H9 (cell line): ENCODE measurements around the gene SOX18. TPM values are rescaled to one million over a fixed set of nuclear protein-coding genes. Genes with fewer than 3 reads are reported as not detected.

ENCODE experiments used
- DNase-seq: peaks from one replicate; pipeline ENCODE4 v3.0.0-alpha.2; 2017
- H2AFZ ChIP-seq: one replicate; pipeline ENCODE4 v1.6.1; 2013; ENCODE audit warnings: mild to moderate bottlenecking, low read length, control low read depth, moderate library complexity
- H2AK5ac ChIP-seq: 2 replicates; pipeline ENCODE4 v1.6.1; 2013; ENCODE audit warnings: low read length, control low read depth, mixed read lengths; ENCODE audit not compliant: insufficient read length
- H2BK120ac ChIP-seq: one replicate; pipeline ENCODE4 v1.6.1; 2013; ENCODE audit warnings: low read depth, mild to moderate bottlenecking, low read length, control low read depth, inconsistent platforms; ENCODE audit not compliant: poor library complexity, severe bottlenecking
- H2BK12ac ChIP-seq: 2 replicates; pipeline ENCODE4 v1.6.1; 2013; ENCODE audit warnings: low read length, control low read depth, mixed read lengths, low read depth; ENCODE audit not compliant: insufficient read length
- H2BK15ac ChIP-seq: 2 replicates; pipeline ENCODE4 v1.6.1; 2013; ENCODE audit warnings: low read depth, low read length, control low read depth
- H2BK20ac ChIP-seq: one replicate; pipeline ENCODE4 v1.6.1; 2013; ENCODE audit warnings: low read depth, mild to moderate bottlenecking, low read length, control low read depth, inconsistent platforms; ENCODE audit not compliant: poor library complexity, severe bottlenecking
- H2BK5ac ChIP-seq: 2 replicates; pipeline ENCODE4 v1.6.1; 2013; ENCODE audit warnings: low read length, control low read depth, mixed read lengths; ENCODE audit not compliant: insufficient read length
- H3K14ac ChIP-seq: 2 replicates; pipeline ENCODE4 v1.6.1; 2013; ENCODE audit warnings: low read length, control low read depth; ENCODE audit not compliant: insufficient read depth
- H3K18ac ChIP-seq: 2 replicates; pipeline ENCODE4 v1.6.1; 2013; ENCODE audit warnings: low read depth, mild to moderate bottlenecking, mixed read lengths, low read length, control low read depth; ENCODE audit not compliant: insufficient read length
- H3K23ac ChIP-seq: 2 replicates; pipeline ENCODE4 v1.6.1; 2013; ENCODE audit warnings: low read length, control low read depth, mixed read lengths, low read depth; ENCODE audit not compliant: insufficient read length
- H3K23me2 ChIP-seq: 2 replicates; pipeline ENCODE4 v1.6.1; 2013; ENCODE audit warnings: low read depth, mild to moderate bottlenecking, mixed read lengths, low read length, control low read depth; ENCODE audit not compliant: insufficient read length, poor library complexity, severe bottlenecking
- H3K27ac ChIP-seq: 2 replicates; pipeline ENCODE4 v1.5.1; 2013; ENCODE audit warnings: low read length, control low read depth, mixed read lengths, low read depth; ENCODE audit not compliant: insufficient read length
- H3K27me3 ChIP-seq: 2 replicates; pipeline ENCODE4 v1.6.1; 2013; ENCODE audit warnings: low read length, control low read depth, inconsistent platforms; ENCODE audit not compliant: insufficient read depth
- H3K4ac ChIP-seq: 2 replicates; pipeline ENCODE4 v1.6.1; 2013; ENCODE audit warnings: low read depth, mild to moderate bottlenecking, control low read depth, inconsistent platforms, low read length, moderate library complexity
- H3K4me1 ChIP-seq: 2 replicates; pipeline ENCODE4 v1.6.1; 2013; ENCODE audit warnings: low read length, control low read depth, inconsistent platforms; ENCODE audit not compliant: insufficient read depth
- H3K4me2 ChIP-seq: 2 replicates; pipeline ENCODE4 v1.6.1; 2013; ENCODE audit warnings: low read length, control low read depth, mixed read lengths; ENCODE audit not compliant: insufficient read length, insufficient read depth
- H3K56ac ChIP-seq: 2 replicates; pipeline ENCODE4 v1.6.1; 2013; ENCODE audit warnings: low read depth, mild to moderate bottlenecking, mixed read lengths, low read length, control low read depth; ENCODE audit not compliant: insufficient read length
- H3K79me1 ChIP-seq: 2 replicates; pipeline ENCODE4 v1.6.1; 2013; ENCODE audit warnings: low read depth, mild to moderate bottlenecking, moderate library complexity, low read length, control low read depth, inconsistent platforms; ENCODE audit not compliant: insufficient read depth, poor library complexity, severe bottlenecking
- H3K79me2 ChIP-seq: 2 replicates; pipeline ENCODE4 v1.6.1; 2013; ENCODE audit warnings: low read length, control low read depth, inconsistent platforms; ENCODE audit not compliant: insufficient read depth
- H3K9ac ChIP-seq: 2 replicates; pipeline ENCODE4 v1.6.1; 2013; ENCODE audit warnings: low read length, control low read depth, mixed read lengths; ENCODE audit not compliant: insufficient read length; ENCODE audit errors: extremely low read depth
- H3K9me3 ChIP-seq: one replicate; pipeline ENCODE4 v1.6.1; 2013; ENCODE audit warnings: low read depth, low read length, inconsistent platforms; ENCODE audit not compliant: control insufficient read depth
- H3T11ph ChIP-seq: one replicate; pipeline ENCODE4 v1.6.1; 2013; ENCODE audit warnings: mild to moderate bottlenecking, low read length, control low read depth, inconsistent platforms
- H4K20me1 ChIP-seq: one replicate; pipeline ENCODE4 v1.6.1; 2013; ENCODE audit not compliant: control insufficient read depth, insufficient read length, insufficient read depth
- H4K5ac ChIP-seq: 2 replicates; pipeline ENCODE4 v1.6.1; 2013; ENCODE audit warnings: low read depth, mild to moderate bottlenecking, mixed read lengths, low read length, control low read depth; ENCODE audit not compliant: insufficient read length
- H4K8ac ChIP-seq: replicated peaks from 2 replicates; pipeline ENCODE4 v1.6.1; 2013; ENCODE audit warnings: low read length, control low read depth, mixed read lengths, low read depth; ENCODE audit not compliant: insufficient read length
- H4K91ac ChIP-seq: 2 replicates; pipeline ENCODE4 v1.6.1; 2013; ENCODE audit warnings: low read depth, mild to moderate bottlenecking, moderate library complexity, mixed read lengths, low read length, control low read depth; ENCODE audit not compliant: insufficient read length
- H3K27ac Mint-ChIP-seq, 3 experiments: 2 replicates in 2 of 3; 3 replicates in 1 of 3; pipeline ENCODE4 v1.8.0; 2020 to 2021; ENCODE audit warnings: mixed read lengths in 3 of 3, mild to moderate bottlenecking in 1 of 3, moderate library complexity in 1 of 3
- H3K27me3 Mint-ChIP-seq: 2 replicates; pipeline ENCODE4 v1.8.0; 2021; ENCODE audit warnings: low read depth, mild to moderate bottlenecking, moderate library complexity, mixed read lengths
- H3K36me3 Mint-ChIP-seq, 3 experiments: 2 replicates in 2 of 3; 3 replicates in 1 of 3; pipeline ENCODE4 v1.8.0; 2020 to 2021; ENCODE audit warnings: low read depth in 3 of 3, mixed read lengths in 3 of 3; ENCODE audit not compliant: insufficient read depth in 1 of 3
- H3K4me1 Mint-ChIP-seq, 2 experiments: 2 replicates each; pipeline ENCODE4 v1.8.0; 2020; ENCODE audit warnings: mixed read lengths in 2 of 2
- H3K4me3 Mint-ChIP-seq, 2 experiments: 2 replicates in 1 of 2; 3 replicates in 1 of 2; pipeline ENCODE4 v1.8.0; 2020 to 2021; ENCODE audit warnings: mild to moderate bottlenecking in 2 of 2, mixed read lengths in 2 of 2, moderate library complexity in 1 of 2
- H3K9me3 Mint-ChIP-seq, 2 experiments: 2 replicates in 1 of 2; 3 replicates in 1 of 2; pipeline ENCODE4 v1.8.0; 2020; ENCODE audit warnings: mild to moderate bottlenecking in 2 of 2, mixed read lengths in 2 of 2, moderate library complexity in 1 of 2
- WGBS: extraction: QIAGEN DNeasy Blood & Tissue Kit; methylation state at CpG from one replicate; pipeline ENCODE4 v1.1.7; 2013; ENCODE audit warnings: missing lambda C conversion rate, low lambda C conversion rate, mixed read lengths; ENCODE audit not compliant: insufficient read length; ENCODE audit errors: extremely low coverage; 5-methylcytosine and 5-hydroxymethylcytosine counted together
- total RNA-seq: library from RNA; stranded (reverse); gene quantifications from 2 replicates; pipeline ENCODE4 v1.2.1, GENCODE V29; 2021
- TF ChIP-seq, protein P1 (sequence below): fragments of 200-600 bp; sonication (generic); conservative IDR thresholded peaks from 3 replicates; pipeline ENCODE4 v1.8.0; 2021; ENCODE audit warnings: antibody characterized with exemption, mild to moderate bottlenecking

Gene SOX18
- total RNA-seq, 1 experiment from 2014 or later = 2.0 TPM

DNA sequence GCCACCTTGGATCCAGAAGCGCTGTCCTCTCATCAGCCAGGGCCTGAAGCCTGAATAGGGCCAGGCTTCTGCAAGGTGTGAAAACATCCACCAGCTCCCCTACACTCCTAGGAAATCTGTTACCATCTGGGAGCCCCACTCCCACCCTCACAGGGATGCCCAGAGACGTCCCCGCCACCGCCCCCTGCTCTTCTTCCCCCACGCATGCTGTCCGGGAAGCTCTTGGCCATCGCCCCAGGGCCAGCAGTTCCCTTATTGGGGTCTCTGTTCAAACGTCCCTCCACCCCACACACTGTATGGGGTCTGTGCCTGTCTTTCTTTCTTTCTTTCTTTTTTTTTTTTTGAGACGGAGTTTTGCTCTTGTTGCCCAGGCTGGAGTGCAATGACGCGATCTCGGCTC lies 26.1 kb upstream of the SOX18 start:
- Histone ChIP-seq H3T11ph (no peak overlapping the region), H3K79me2 (no peaks in the 10 kb centered on the region), H2AK5ac (no peak overlapping the region), H3K27ac (no peak overlapping the region), H3K4me2 (no peak overlapping the region), H4K5ac (no peak overlapping the region), H2BK20ac (no peak overlapping the region), H2BK120ac (no peak overlapping the region), H3K9me3 (no peaks in the 10 kb centered on the region), H3K18ac (no peak overlapping the region), H4K8ac (no peak overlapping the region), H2BK15ac (no peak overlapping the region), H2AFZ (no peak overlapping the region), H3K23ac (no peak overlapping the region), H3K14ac (no peak overlapping the region), H2BK12ac (no peak overlapping the region), H3K79me1 (no peaks in the 10 kb centered on the region), H3K23me2 (peaks cover 6% of the 10 kb centered on the region), H3K27me3 (no peaks in the 10 kb centered on the region), H4K20me1 (no peaks in the 10 kb centered on the region), H3K9ac (no peak overlapping the region), H3K56ac (no peak overlapping the region), H2BK5ac (no peak overlapping the region), H3K4me1 (no peaks in the 10 kb centered on the region; the same call in 1 of the 2 replicates), H4K91ac (no peak overlapping the region), H3K4ac (no peak overlapping the region)
- Mint-ChIP-seq H3K27ac (no peak overlapping the region; a peak in 1 of 7 replicates), H3K36me3 (no peaks in the 10 kb centered on the region; a peak in 2 of 7 replicates), H3K4me1 (peaks cover 13 to 17% of the 10 kb centered on the region in 2 experiments), H3K9me3 (no peaks in the 10 kb centered on the region), H3K4me3 (no peak overlapping the region), H3K27me3 (peaks cover 5% of the 10 kb centered on the region)
- TF ChIP-seq, protein P1, sequence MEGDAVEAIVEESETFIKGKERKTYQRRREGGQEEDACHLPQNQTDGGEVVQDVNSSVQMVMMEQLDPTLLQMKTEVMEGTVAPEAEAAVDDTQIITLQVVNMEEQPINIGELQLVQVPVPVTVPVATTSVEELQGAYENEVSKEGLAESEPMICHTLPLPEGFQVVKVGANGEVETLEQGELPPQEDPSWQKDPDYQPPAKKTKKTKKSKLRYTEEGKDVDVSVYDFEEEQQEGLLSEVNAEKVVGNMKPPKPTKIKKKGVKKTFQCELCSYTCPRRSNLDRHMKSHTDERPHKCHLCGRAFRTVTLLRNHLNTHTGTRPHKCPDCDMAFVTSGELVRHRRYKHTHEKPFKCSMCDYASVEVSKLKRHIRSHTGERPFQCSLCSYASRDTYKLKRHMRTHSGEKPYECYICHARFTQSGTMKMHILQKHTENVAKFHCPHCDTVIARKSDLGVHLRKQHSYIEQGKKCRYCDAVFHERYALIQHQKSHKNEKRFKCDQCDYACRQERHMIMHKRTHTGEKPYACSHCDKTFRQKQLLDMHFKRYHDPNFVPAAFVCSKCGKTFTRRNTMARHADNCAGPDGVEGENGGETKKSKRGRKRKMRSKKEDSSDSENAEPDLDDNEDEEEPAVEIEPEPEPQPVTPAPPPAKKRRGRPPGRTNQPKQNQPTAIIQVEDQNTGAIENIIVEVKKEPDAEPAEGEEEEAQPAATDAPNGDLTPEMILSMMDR = no peak
- no CpG with 5 or more reads among the region's 12 CpGs for WGBS
- DNase-seq = no peak
